ENCODE measurements around the gene ITGA2B. TPM values are rescaled to one million over a fixed set of nuclear protein-coding genes. Genes with fewer than 3 reads are reported as not detected.
"Not testable (repeated sequence)": the region's sequence is repeated elsewhere in the genome, so short reads cannot be mapped to it uniquely, and the experiment has no call there.

Gene ITGA2B
- total RNA-seq, 1 donor from 2014 or later, result 4.3 TPM

DNA sequence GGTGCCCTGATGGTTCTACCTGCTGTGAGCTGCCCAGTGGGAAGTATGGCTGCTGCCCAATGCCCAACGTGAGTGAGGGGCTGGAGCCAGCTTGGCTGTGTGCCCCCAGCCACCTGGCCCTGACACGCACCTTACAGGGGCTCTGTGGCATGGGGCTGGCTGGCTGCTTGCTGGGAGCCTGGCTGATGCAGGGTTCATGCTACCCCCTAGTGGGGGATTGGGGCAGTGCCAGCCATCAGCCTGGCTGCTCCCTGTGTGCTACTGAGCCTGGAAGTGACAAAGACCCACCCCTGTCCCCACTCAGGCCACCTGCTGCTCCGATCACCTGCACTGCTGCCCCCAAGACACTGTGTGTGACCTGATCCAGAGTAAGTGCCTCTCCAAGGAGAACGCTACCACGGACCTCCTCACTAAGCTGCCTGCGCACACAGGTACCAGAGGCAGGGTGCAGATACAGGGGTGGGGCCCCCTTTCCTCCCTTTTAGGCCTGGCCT, 38.7 kb downstream of the ITGA2B start:
- Mint-ChIP-seq H3K4me3 (ENCODE audit: unreplicated experiment) (no peak overlapping the region), H3K36me3 (ENCODE audit: low read depth, unreplicated experiment) (peaks cover 6% of the 10 kb centered on the region), H3K9me3 (ENCODE audit: unreplicated experiment) (no peaks in the 10 kb centered on the region), H3K27me3 (ENCODE audit: unreplicated experiment) (peaks cover 14% of the 10 kb centered on the region), H3K27ac (ENCODE audit: unreplicated experiment) (peak overlapping the region; percentile 48), H3K4me1 (ENCODE audit: unreplicated experiment) (peaks cover 10% of the 10 kb centered on the region)
- peak; percentile 87 for DNase-seq (ENCODE audit: low spot score)
- TF ChIP-seq, protein P1, sequence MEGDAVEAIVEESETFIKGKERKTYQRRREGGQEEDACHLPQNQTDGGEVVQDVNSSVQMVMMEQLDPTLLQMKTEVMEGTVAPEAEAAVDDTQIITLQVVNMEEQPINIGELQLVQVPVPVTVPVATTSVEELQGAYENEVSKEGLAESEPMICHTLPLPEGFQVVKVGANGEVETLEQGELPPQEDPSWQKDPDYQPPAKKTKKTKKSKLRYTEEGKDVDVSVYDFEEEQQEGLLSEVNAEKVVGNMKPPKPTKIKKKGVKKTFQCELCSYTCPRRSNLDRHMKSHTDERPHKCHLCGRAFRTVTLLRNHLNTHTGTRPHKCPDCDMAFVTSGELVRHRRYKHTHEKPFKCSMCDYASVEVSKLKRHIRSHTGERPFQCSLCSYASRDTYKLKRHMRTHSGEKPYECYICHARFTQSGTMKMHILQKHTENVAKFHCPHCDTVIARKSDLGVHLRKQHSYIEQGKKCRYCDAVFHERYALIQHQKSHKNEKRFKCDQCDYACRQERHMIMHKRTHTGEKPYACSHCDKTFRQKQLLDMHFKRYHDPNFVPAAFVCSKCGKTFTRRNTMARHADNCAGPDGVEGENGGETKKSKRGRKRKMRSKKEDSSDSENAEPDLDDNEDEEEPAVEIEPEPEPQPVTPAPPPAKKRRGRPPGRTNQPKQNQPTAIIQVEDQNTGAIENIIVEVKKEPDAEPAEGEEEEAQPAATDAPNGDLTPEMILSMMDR (IDR thresholded peaks at IDR 0.05; ENCODE audit: unreplicated experiment), result peak; percentile 73

DNA sequence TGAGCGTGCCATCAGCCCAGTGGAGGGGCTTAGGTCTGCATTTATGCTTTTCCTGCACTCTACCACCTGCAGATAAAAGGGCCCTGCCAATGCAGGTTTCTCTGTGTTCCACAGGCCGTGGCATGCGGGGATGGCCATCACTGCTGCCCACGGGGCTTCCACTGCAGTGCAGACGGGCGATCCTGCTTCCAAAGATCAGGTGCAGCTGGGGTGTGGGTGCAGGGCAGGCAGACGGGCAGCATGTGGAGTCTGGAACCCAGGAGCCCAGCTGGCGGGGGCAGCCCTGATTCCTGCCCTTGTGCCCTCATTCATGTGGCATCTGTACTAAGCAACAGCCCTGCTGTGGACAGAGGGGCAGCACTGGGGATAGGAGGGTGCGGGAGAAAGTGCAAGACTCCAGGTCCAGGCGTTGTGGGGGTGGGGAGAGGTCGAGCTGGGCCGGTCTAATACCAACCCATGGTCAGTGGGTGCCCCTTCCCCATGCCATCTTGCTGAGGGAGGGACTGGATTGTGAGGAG, 39.8 kb downstream of the ITGA2B start:
- peaks cover 10% of the 10 kb centered on the region for H3K36me3 Mint-ChIP-seq (ENCODE audit: low read depth, unreplicated experiment)
- no peak overlapping the region for H3K27ac Mint-ChIP-seq (ENCODE audit: unreplicated experiment)
- H3K4me3 Mint-ChIP-seq (ENCODE audit: unreplicated experiment), result peak overlapping the region; percentile 42
- peaks cover 17% of the 10 kb centered on the region for H3K4me1 Mint-ChIP-seq (ENCODE audit: unreplicated experiment)
- peaks cover 18% of the 10 kb centered on the region for H3K27me3 Mint-ChIP-seq (ENCODE audit: unreplicated experiment)
- TF ChIP-seq, protein P1 (IDR thresholded peaks at IDR 0.05; ENCODE audit: unreplicated experiment), result no peak
- DNase-seq (ENCODE audit: low spot score), result no peak
- no peaks in the 10 kb centered on the region for H3K9me3 Mint-ChIP-seq (ENCODE audit: unreplicated experiment)

DNA sequence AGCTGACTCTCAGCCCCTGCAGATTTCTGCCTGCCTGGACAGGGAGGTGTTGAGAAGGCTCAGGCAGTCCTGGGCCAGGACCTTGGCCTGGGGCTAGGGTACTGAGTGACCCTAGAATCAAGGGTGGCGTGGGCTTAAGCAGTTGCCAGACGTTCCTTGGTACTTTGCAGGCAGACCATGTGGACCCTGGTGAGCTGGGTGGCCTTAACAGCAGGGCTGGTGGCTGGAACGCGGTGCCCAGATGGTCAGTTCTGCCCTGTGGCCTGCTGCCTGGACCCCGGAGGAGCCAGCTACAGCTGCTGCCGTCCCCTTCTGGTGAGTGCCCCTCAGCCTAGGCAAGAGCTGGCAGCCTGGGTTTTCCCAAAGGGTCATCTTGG, 40.5 kb downstream of the ITGA2B start:
- no peak for DNase-seq (ENCODE audit: low spot score)
- H3K4me1 Mint-ChIP-seq (ENCODE audit: unreplicated experiment), result peaks cover 17% of the 10 kb centered on the region
- H3K4me3 Mint-ChIP-seq (ENCODE audit: unreplicated experiment), result no peak overlapping the region
- TF ChIP-seq, protein P1 (IDR thresholded peaks at IDR 0.05; ENCODE audit: unreplicated experiment), result no peak
- H3K36me3 Mint-ChIP-seq (ENCODE audit: low read depth, unreplicated experiment), result peaks cover 10% of the 10 kb centered on the region
- no peak overlapping the region for H3K27ac Mint-ChIP-seq (ENCODE audit: unreplicated experiment)
- no peaks in the 10 kb centered on the region for H3K9me3 Mint-ChIP-seq (ENCODE audit: unreplicated experiment)
- peaks cover 22% of the 10 kb centered on the region for H3K27me3 Mint-ChIP-seq (ENCODE audit: unreplicated experiment)

DNA sequence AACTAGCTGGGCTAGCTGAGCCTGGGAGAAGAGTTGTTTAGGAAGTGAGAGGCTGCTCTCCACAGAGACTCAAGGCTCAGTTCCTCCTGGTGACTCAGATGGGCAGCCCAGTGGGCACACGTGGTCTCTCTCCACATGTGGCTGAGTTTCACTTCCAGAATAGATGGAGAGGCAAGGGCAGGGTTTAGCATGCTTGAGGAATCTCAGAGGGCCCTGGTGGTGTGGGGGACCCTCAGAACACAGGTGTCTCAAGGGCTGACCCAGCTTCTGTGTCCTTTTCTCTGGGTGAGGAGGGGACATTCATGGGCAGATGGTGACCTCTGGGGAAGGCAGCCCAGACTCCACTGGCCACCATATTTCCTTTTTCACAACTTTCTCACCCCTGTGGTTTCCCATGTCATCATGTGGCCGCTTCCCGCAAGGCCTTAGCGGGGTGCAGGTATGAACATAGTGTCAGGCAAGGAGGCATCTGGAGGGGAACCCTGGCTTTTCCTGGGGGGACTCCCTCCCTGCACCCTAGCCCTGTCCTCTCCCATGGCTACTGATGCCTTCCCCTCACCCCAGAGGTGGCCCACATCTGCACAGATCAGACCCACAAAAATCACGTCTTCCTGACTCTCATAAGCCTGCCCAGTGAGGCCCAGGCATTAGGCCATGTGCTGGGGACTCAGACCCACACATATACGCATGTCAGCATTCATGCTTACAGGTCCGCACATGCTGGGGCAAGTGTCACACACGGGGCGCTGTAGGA, 41.0 kb downstream of the ITGA2B start:
- peaks cover 17% of the 10 kb centered on the region for H3K4me1 Mint-ChIP-seq (ENCODE audit: unreplicated experiment)
- DNase-seq (ENCODE audit: low spot score), result no peak
- H3K27ac Mint-ChIP-seq (ENCODE audit: unreplicated experiment), result no peak overlapping the region
- H3K27me3 Mint-ChIP-seq (ENCODE audit: unreplicated experiment), result peaks cover 22% of the 10 kb centered on the region
- H3K9me3 Mint-ChIP-seq (ENCODE audit: unreplicated experiment), result no peaks in the 10 kb centered on the region
- TF ChIP-seq, protein P1 (IDR thresholded peaks at IDR 0.05; ENCODE audit: unreplicated experiment), result no peak
- H3K4me3 Mint-ChIP-seq (ENCODE audit: unreplicated experiment), result no peak overlapping the region
- peaks cover 10% of the 10 kb centered on the region for H3K36me3 Mint-ChIP-seq (ENCODE audit: low read depth, unreplicated experiment)

DNA sequence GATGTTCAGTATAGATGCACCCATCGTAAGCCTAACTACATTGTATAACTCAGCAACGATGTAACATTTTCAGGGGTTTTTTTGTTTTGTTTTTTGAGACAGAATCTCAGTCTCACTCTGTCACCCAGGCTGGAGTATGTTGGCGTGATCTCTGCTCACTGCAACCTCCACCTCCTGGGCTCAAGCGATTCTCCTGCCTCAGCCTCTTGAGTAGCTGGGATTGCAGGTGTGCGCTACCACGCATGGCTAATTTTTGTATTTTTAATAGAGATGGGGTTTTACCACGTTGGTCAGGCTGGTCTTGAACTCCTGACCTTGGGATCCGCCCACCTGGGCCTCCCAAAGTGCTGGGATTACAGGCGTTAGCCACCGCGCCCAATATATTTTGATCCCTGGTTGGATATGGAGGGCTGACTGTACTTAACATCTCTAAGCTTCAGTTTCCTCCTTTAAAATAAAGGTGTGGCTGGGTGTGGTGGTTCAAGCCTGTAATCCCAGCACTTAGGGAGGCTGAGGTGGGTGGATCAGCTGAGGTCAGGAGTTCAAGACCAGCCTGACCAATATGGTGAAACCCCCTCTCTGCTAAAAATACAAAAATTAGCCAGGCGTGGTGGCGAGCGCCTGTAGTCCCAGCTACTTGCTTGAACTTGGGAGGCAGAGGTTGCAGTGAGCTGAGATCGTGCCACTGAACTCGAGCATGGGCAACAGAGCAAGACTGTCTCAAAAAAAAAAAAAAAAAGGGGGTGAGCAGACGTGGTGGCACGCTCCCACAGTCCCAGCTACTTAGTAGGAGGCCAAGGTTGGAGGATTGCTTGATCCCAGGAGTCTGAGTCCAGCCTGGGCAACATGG, 42.0 kb downstream of the ITGA2B start:
- Mint-ChIP-seq H3K27me3 (ENCODE audit: unreplicated experiment) (peaks cover 15% of the 10 kb centered on the region), H3K4me1 (ENCODE audit: unreplicated experiment) (peaks cover 13% of the 10 kb centered on the region)
- not testable (repeated sequence) for H3K4me3 Mint-ChIP-seq (ENCODE audit: unreplicated experiment); DNase-seq (ENCODE audit: low spot score); H3K36me3 Mint-ChIP-seq (ENCODE audit: low read depth, unreplicated experiment); H3K27ac Mint-ChIP-seq (ENCODE audit: unreplicated experiment); H3K9me3 Mint-ChIP-seq (ENCODE audit: unreplicated experiment)

All from endothelial cell (in vitro differentiated cells).